HG03521 (cell line): ENCODE measurements around the gene SNX33.
"Not testable (repeated sequence)": the region's sequence is repeated elsewhere in the genome, so short reads cannot be mapped to it uniquely, and the experiment has no call there.

ENCODE experiments used
- ATAC-seq: cut with Tn5 transposase; IDR thresholded peaks from one replicate; pipeline ENCODE4 v1.9.1; 2021; ENCODE audit warnings: mild to moderate bottlenecking, moderate library complexity; ENCODE audit not compliant: unreplicated experiment

The SNX33 gene

DNA sequence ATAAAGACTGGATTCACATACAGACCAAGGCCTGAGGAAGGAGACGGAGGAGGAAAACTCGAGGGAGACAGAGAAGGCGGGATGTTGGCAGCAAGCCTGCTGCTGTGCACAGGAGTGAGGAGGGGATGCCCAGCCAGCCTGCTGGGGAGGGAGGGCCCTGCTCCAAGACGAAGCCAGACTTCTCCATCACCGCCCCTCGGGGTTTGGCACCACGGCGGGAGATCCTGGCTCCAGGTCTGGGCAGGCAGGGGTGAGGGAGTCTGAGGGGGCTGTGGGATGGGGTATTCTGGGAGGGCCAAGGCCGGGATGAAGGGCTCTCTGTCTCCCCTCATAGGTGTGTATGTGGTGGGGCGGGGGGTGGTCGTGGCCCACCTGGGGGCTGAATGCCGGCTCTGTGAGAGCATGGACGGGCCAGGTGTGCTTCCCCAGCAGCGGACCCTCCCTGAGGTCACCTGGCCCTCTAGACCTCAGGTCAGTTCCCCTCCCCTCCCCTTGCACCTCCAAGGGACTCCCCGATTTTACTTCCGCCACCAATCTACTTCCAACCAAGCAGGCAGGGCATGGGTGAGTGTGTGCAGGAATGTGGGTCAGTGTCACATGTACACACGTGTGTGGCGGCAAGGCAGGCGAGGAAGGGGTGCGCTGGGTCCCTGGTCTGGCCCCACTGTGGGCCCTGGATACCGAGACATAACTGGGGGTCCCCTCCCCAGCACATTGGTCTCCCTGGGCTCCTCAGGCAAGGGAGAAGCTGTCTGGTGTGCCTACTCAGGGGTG is 50.4 kb downstream of the SNX33 start:
- ATAC-seq, result not testable (repeated sequence)

DNA sequence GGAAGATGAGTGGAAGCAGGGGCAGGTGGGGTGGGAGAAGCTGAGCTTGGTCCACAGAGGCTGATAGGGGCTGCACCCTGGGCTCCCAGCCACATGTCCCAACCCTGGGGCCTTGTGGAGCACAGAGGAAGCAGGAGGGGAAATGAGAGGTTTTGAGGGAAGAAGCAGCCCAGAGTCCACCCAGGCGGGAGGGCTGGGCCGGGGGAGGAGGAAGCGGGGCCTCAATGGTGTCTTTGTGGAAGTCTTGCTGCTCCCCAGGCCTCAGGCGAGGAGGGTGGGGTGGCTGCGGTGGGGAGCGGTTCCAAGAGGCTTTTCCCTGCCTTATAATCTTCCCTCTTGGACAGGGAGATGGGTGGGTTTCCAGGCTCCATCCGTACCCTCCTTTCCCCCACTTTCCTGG is 51.8 kb downstream of the SNX33 start:
- ATAC-seq, result not testable (repeated sequence)

DNA sequence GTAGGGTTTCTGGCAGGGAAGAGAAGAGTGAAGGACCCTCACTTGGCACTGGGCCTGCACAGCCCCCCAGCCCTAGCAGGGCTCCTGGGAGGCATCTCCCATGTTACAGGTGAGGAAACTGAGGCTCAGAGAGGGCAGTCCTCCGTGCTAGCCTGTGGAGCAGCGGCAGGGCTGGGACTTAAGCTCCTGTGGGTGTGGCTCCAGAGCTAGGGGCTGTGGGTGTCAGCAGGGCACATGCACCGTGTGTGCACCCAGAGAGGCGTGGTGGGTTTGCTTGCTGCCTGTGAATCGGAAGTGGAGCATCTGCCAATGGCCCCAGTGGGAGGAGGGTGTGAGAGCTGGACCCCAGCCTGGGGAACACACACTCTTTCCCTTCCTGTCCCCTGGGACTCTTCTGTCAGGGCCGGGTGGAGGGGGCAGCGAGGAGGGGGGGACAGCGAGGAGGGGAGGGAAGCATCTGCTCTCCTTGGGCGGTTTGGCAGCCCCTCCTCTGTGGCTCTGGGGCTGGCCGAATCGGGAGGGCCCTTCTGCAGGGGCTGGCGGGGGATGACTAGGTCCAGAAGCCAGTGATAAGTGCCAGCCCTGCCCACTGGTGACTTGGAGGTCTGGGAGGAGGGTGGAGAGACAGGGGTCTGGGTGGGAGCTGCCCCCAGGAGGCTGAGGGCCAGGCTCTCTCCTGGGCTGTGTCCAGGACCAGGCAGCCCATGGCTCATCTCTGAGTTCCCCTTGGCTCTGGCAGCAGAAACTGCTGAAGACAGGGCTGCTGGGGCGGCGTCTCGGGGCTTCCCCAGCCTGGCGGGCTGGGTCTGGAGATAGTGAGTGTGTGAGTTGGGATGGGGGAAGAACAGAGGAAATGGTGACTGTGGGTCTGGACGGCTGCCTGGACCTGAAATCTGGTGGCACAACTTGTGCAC is 52.5 kb downstream of the SNX33 start:
- peak; percentile 41 for ATAC-seq

DNA sequence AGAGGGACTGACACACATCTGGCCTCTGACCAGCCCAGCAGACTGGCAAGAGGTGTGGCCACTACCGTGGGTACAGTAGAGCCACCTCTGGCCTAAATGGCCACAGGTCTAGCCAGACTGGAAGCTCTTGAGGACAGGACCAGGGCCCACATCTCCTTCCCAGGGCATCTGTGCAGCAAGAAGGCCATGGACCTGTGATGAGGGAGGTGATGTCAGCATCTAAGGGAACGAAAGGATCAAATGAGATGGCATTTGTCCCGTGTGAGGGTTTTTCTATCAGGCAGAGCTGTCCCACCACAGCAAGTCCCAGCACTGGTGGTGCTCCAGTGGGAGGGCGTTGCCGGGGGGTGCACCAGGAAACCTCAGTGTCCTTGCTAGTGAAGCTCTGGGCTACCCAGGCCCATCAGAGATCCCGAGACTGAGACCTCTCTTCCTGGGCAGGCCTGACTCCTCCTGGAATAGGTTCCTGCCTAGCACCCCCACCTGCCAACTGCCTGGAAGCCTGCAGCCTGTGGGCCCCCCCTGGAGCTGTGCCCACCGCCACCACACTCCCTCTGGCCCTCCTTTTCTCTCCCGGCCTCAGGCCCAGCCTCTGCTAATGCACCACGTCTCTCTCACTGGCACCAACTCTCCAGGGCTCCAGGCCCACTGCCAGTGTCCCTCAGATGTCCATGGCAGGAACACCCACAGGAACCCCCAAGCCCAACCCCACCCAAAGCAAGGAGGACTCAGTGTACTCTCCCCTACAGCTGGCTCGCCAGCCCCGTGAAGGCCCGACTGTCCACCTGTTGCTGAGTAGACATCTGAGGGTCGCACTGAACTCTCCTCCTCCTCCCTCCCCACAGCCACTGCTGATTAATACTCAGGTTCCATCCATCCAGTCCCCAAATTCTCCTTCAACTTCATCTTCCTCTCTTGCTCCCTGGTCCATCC is 53.6 kb downstream of the SNX33 start:
- not testable (repeated sequence) for ATAC-seq

DNA sequence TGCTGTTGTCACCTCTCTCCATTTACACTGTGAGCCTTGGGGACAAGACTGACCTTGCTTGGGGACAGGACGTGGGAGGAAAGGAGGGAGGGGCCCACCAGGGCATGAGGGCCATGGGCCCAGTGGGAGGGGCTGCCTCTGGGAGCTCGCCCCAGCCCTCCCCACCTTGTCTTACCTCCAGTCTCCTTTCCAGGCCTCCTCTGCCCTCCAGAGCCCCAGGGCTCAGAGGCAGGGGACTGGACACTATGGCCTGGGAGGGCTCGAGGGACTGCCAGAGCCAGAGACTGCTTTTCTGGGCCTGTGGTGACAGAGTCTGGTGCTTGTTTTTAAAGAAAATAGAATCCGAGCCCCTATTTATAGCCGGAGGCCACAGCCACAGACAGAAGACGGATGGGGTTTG is 54.7 kb downstream of the SNX33 start:
- ATAC-seq, result no peak

DNA sequence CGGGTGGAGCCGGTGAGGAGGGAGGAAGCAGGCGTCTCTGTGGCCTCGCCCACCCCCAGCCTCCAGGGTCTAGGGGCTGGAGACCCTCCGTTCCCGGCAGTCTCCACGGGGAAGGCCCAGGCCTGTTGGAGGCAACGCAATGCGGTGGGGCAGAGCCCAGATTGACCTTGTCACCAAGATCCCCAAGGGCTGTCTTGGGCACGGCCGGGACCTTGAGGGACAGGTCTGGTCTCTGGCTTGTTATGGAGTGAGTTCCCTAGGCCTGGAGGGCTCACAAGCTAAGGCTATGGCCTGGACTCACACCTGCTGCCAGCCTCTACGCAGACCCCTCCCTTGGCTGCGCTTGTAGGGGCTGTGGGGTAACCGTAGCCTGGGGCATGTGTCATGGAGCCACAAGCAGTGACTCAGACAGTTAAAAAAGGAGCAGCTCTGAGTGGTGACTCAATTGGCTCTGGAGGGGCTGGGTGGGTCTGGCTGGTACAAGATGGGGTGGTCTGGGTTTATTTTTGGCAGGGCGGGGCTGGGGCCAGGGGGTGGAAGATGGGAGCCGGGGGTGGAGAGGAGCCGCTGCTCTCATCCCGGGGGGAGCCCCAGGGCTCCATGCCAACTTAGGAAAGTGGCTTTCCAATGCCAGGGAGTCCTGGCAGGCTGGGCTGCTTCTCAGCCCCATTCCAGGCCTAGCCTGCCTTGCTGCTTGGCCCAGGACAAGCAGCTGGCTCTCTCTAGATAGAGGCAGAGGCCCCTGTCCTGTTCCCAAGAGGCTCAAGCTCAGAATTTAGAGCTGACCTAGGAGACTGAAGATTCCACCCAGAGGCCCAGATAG is 55.9 kb downstream of the SNX33 start:
- ATAC-seq, result not testable (repeated sequence)

DNA sequence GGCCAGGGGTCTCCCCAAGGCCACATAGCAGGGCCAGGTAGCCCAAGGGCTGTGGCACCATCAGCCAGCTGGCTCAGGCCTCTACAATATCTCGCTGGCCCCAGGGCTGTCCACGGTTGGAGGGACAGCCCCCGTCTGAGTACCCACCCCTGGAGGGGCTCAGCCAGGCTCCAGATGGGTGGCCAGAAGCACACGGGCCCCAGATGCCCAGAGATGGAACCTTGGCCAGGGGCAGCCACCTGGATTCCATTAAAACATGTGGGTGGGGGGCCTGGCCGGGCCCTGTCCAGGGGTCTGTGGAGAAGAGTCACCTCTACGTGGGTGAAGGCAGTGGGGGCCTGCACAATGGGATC is 56.5 kb downstream of the SNX33 start:
- no peak for ATAC-seq

DNA sequence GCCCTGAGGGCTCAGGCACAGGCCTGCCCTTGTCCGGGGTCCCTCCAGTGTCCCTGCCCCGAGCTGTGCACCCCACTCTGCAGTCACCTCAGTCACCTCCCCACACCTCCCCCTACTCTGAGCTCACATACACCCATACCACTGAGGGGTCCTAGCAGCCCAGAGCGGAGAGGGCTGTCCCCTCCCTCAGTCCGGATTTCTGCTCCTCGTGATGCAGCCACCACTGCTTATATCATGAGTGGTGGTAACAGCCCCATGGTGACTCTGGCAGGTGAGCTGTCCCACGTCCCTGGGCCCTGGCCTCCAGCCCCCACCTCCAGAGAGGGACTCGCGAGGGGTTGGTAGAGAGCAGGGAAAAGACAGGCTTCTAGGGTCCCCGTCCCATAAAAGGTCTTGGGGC is 56.9 kb downstream of the SNX33 start:
- ATAC-seq, result no peak

DNA sequence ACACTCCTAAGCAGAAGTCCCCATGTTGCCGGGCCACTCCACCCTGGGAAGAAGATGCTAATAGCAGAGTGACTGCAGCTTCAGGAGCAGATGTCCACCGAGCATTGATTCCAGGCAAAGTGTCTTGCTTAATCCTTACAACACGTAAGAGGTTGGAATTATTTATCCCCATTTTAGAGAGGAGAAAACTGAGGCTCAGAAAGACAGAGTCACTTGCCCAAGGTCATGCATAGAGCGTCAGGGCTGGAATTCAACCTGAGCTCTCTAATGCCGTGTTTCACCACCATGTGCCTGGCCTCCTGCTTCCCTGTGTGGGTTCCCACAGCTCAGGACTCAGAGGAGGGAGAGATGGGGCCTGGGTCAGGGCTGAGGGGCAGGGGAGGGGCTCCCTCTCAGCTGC is 57.7 kb downstream of the SNX33 start:
- ATAC-seq, result not testable (repeated sequence)

DNA sequence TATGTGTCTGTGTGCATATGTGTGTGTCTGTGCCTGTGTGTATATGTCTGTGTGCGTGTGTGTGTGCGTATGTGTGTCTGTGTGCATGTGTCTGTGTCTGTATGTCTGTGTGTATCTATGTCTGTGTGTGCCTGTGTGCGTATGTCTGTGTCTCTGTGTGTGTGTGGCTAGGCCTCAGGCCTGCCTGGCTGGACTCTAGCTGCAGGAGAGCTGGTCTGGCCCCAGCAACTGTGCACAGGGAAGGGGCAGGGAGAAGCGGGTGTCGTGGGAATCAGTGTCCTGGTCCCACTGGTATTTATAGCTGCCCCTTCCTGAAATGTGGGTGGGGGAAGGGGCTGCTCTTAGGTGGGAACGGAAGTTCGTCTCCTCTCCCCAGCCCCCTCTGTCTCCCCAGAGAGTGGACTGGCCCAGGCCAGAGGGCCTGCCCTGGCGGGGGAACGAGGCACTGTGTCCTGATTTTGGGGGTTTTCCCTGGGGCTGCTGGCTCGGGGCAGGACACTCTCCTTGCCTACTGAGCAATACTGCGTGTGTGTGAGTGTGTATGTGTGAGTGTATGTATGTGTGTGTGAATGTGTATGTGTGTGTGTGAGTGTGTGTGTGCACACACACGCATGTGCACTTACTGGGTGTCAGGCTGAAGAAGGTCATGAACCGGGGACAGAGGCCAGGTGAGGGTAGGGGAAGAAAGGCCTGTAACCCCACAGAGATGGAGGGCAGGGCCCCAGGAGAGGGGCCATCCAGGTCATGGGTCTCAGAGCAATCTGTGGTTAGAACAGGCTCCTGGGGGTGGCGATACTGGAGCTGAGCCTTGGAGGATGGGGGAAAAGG is 58.4 kb downstream of the SNX33 start:
- ATAC-seq, result no peak

DNA sequence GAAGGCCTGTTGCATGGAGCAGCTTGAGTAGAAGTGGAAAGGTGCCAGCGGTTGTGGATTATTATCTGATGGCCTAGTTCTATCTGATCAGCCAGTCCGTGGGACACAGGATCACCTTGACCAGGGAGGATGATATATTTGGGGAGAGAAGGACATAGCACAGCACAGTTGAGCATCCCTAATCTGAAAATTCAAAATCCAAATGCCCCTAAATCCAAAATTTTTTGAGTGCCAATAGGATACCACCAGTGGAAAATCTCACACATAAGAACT is 58.9 kb downstream of the SNX33 start:
- no peak for ATAC-seq

DNA sequence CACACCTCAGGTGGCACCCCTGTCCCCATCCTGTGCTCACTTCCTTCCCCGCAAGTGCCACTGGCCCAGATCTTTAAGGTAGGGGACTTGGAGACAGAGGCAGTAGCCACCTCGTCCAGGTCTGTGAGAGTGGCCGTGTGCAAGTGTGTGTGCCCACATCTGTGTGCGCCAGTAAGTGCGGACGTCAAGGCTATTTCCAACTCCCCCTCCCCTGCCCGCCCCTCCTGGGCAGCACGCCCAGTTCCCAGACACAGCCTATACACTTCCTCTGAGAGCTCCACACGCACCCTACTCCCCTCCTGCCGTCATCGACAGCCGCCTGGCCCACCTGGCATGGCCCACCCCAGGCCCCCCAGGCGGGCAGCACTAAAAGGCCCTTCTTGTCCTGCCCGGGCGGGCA is 61.7 kb downstream of the SNX33 start:
- ATAC-seq, result not testable (repeated sequence)

DNA sequence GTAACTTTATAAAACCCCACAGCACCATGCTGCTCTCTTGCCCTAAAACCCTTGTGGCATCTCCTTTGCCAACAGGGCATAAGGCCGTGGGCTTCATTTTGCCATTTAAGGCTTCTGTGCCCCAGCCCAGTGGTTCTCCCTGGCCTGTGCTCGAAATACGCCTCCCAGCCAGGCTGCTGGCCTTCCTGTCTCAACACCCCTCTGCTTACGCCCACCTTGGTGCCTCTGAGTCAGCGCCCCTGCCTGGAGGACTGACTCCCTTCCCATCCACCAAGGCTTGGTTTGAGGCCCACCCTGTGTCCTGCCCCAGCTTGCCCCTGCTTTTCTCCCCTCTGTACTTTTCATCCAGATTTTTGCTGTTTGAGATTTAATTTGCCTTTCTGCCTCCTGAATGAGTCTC is 63.2 kb downstream of the SNX33 start:
- ATAC-seq, result not testable (repeated sequence)

DNA sequence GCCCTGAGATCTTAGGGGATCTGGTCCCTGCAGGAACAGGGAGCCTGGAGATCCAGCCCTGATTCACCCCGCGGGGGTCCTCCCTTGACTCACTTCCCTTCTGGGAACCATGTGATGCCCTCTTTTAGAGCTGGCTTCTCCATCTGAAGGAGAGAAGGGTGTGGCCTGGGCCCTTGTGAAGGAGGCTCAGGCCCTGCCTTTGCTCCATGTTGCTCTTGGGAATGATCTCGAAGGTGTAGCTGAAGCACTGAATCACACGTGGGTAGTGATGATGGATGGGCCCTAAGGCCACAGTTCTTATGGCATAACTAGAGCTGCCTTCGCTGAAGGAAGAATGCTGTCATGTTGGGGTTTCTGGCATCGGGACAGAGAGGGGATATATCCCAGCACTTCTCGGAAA is 63.8 kb downstream of the SNX33 start:
- ATAC-seq, result not testable (repeated sequence)
